HEK293T (cell line): Measurements from ENCODE around the gene SMIM36.

Experiments
- ARNT ChIP-seq: fragments of 450-650 bp; IDR thresholded peaks from 2 replicates; pipeline ENCODE4 v1.6.1; 2017; ENCODE audit warnings: mild to moderate bottlenecking
- BHLHE40 ChIP-seq: fragments of 450-650 bp; IDR thresholded peaks from 2 replicates; pipeline ENCODE4 v1.6.1; 2016; ENCODE audit warnings: mild to moderate bottlenecking, moderate library complexity, borderline replicate concordance
- ELF4 ChIP-seq: fragments of 450-650 bp; IDR thresholded peaks from 2 replicates; pipeline ENCODE4 v1.6.1; 2017; ENCODE audit warnings: antibody characterized with exemption
- FOXA1 ChIP-seq: fragments of 450-650 bp; IDR thresholded peaks from 2 replicates; pipeline ENCODE4 v1.6.1; 2016; ENCODE audit warnings: mild to moderate bottlenecking
- FOXK2 ChIP-seq: fragments of 450-650 bp; IDR thresholded peaks from 2 replicates; pipeline ENCODE4 v1.6.1; 2016; ENCODE audit warnings: mild to moderate bottlenecking
- FOXM1 ChIP-seq: fragments of 450-650 bp; IDR thresholded peaks from 2 replicates; pipeline ENCODE4 v1.6.1; 2017; ENCODE audit warnings: mild to moderate bottlenecking, borderline replicate concordance
- HDGF ChIP-seq: fragments of 450-650 bp; IDR thresholded peaks from 2 replicates; pipeline ENCODE4 v1.6.1; 2017; ENCODE audit warnings: antibody characterized with exemption, borderline replicate concordance
- NFRKB ChIP-seq: fragments of 450-650 bp; IDR thresholded peaks from 2 replicates; pipeline ENCODE4 v1.6.1; 2016; ENCODE audit warnings: mild to moderate bottlenecking, moderate library complexity
- SP1 ChIP-seq: fragments of 450-650 bp; IDR thresholded peaks from 2 replicates; pipeline ENCODE4 v1.6.1; 2017
- TARDBP ChIP-seq: fragments of 450-650 bp; IDR thresholded peaks from 2 replicates; pipeline ENCODE4 v1.6.1; 2016

DNA sequence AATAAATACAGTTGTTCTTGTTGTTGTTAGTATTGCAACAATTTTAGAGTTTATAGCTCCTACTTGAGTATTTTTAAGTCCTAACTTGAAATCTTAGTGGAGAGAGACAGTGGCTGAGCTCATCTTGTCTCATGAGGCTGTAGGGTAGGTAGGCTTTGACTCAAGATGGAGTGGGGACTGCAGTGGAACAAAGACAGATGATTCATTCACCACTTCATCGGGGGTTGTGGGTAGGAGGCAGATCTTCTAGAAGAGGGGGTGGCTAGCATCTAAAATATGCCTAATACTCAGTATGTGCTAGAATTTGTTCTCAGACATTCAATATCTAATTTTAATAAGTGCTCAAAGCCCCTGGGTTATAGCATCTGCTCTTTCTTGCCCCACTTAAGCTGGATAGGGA lies 76.5 kb downstream of the SMIM36 start:
- TF ChIP-seq BHLHE40 (no peak), FOXA1 (no peak), FOXK2 (no peak), HDGF (no peak), ELF4 (no peak), SP1 (no peak), TARDBP (no peak), ARNT (no peak), FOXM1 (no peak), NFRKB (no peak)
